NB4 (cell line): Measurements from ENCODE around the gene SIRPA.

Experiments used
- DNase-seq: peaks from one replicate; pipeline ENCODE4 v3.0.0; 2010; ENCODE audit warnings: low read depth
- H3K4me3 ChIP-seq: one replicate; pipeline ENCODE4 v1.5.1; 2011; ENCODE audit warnings: mild to moderate bottlenecking, low read depth, low read length, moderate library complexity
- CTCF ChIP-seq: IDR thresholded peaks from one replicate; pipeline ENCODE4 v1.5.1; 2012; ENCODE audit warnings: low read depth, low read length
- MAX ChIP-seq: IDR thresholded peaks from 2 replicates; pipeline ENCODE4 v1.6.1; 2011; ENCODE audit warnings: low read depth, low read length
- MYC ChIP-seq: IDR thresholded peaks from 2 replicates; pipeline ENCODE4 v1.6.1; 2011; ENCODE audit warnings: low read depth, low read length
- POLR2A ChIP-seq: IDR thresholded peaks from 2 replicates; pipeline ENCODE4 v1.6.1; 2011; ENCODE audit warnings: mild to moderate bottlenecking; ENCODE audit not compliant: insufficient read length; ENCODE audit errors: extremely low read depth

SIRPA gene

GRCh38 chr20:1866834-1867233, 28.4 kb upstream of the SIRPA start:
- no peak for TF ChIP-seq CTCF
- DNase-seq: no peak

GRCh38 chr20:1867495-1868260, 27.5 kb upstream of the SIRPA start:
- no peak for TF ChIP-seq CTCF
- TF ChIP-seq MAX: no peak
- TF ChIP-seq POLR2A: no peak
- TF ChIP-seq MYC: no peak
- H3K4me3 ChIP-seq: no peak overlapping the region
- DNase-seq: peak; percentile 49

More at GRCh38 chr20:1866834-1867233, 28.4 kb upstream of the SIRPA start:
- H3K4me3 ChIP-seq: no peak overlapping the region

GRCh38 chr20:1868856-1869255, 26.4 kb upstream of the SIRPA start:
- DNase-seq: no peak
- TF ChIP-seq MAX: no peak
- no peak for TF ChIP-seq CTCF
- no peak for TF ChIP-seq POLR2A
- no peak for TF ChIP-seq MYC

GRCh38 chr20:1870323-1870722, 24.9 kb upstream of the SIRPA start:
- no peak overlapping the region for H3K4me3 ChIP-seq
- no peak for DNase-seq
- TF ChIP-seq CTCF (no peak), MYC (no peak), MAX (no peak), POLR2A (no peak)

More at GRCh38 chr20:1868856-1869255, 26.4 kb upstream of the SIRPA start:
- no peak overlapping the region for H3K4me3 ChIP-seq

- DNase-seq: peak; percentile 84
- no peak overlapping the region for H3K4me3 ChIP-seq
- TF ChIP-seq POLR2A (no peak), MAX (no peak), CTCF (no peak), MYC (no peak)
Observed at GRCh38 chr20:1870792-1871550, 24.2 kb upstream of the SIRPA start.
